HG02588 (cell line): ENCODE measurements around the gene PPM1H.

Experiments
- ATAC-seq: cut with Tn5 transposase; IDR thresholded peaks from one replicate; pipeline ENCODE4 v1.9.1; 2021; ENCODE audit warnings: mild to moderate bottlenecking, moderate library complexity; ENCODE audit not compliant: unreplicated experiment

Gene PPM1H

GRCh38 chr12:62657363-62657632, 277.7 kb downstream of the PPM1H start:
- ATAC-seq, result no peak

DNA sequence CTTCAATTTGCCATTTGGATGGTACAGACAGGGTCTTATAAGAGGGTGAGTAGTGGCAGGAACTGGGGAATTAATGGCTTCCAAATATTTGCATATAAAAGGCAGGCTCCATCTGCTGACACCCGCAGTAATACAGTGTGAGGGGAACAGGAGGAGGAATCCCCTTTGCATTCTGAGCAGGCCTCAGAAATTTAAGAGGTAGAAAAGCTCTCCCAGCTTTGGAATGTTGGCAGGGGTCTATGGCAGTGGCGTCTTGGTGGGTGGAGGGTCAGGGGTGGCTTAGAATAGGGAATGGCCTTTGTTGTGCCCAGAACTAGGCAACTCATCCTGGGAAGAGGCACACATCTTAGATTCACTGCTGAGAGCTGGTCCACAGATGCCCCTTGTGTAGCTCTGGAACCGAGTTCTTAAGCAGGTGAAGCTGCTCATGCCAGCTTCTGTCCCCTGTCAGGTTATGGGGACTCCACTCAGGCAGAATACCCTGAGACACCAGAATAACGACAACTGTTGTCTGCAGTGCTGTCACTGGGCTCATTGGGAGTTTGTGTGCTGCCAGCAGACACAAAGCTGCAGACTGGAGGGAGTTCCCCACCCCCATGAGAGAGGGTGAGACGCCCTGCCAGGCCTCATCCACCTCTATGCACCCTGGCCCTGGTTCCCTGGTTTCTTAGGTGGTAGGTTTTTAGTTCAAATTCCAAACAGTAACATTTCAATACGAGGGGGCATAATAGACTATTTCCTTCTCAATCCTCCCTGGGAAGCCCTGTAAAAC, 278.2 kb downstream of the PPM1H start:
- no peak for ATAC-seq

DNA sequence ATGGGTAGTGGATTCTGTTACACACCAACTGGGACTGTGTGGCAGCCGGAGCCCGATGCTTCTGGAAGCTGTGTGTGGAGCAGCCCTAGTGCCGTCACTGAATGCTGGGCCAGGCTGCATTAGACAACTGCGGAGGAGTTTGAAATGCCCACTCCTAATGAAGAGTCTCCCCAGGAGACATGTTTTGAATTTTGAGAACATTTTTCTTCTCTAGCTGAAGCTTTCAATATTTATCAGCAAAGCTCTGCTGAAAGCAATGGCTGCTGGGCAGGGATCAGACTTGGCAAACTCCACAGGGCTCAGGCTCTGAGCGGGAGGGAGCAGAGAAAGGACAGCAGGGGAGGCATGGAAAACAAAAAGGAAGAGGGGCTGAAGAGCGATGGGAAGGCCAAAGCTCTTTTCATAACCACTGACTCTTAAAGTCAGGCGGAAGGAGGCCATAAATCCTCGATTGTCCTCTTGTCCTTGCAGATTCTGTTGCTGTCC, 279.2 kb downstream of the PPM1H start:
- ATAC-seq, result no peak

- ATAC-seq, result no peak
Observed at GRCh38 chr12:62654326-62655241, 280.4 kb downstream of the PPM1H start.

DNA sequence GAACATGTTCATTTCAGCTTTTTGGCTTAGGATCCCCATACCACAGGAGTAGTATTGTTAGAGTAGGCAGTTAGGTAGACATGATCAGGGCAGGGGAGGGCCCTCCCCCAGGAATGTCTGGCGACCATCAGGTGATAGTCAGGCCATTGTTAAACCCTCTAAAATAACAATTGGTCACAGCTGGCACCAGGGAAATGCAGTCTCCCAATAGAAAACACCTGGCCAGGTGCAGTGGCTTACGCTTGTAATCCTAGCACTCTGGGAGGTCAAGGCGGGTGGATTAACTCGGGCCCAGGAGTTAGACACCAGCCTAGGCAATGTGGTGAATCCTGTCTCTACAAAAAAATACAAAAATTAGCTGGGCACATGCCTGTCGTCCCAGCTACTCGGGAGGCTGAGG, 281.2 kb downstream of the PPM1H start:
- no peak for ATAC-seq

DNA sequence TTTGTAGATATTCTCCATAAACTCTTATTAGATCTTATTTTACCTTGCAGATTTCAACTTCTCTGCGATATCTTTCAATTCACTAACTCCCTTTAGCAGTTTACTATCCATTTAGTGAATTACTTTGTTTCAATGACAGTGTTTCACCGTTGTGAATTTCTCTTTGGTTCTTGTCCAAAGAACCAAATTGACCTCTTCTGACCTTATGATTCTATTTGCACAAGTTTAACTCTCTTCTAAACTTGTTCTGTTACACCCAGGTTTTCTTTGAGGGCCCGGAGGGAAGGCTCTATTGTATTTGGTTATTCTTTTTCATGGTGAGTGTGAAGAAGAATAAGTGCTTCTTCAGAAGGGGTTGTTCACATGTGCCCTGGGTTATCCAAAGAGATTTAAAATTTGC, 281.6 kb downstream of the PPM1H start:
- ATAC-seq, result no peak

GRCh38 chr12:62651138-62651537, 283.8 kb downstream of the PPM1H start:
- ATAC-seq, result no peak

GRCh38 chr12:62649412-62650138, 285.4 kb downstream of the PPM1H start:
- no peak for ATAC-seq

DNA sequence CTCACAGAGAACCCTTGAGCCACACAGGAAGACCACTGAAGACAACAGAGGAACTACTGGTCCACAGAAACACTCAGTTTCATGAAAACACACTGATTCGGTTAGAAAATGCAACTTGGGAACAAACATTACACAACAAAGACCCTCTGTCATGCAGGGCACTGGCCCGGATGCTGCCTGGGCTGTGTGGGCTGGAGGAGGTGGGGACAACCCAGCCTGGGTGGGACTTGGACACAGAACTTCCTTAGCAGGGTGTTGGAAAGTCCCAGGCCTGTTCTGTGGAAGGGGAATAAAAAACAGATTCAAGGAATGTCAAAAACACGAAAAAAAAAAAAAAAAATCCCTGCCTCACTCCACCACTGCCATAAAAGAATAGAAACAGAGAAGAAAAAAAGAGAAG, 287.4 kb downstream of the PPM1H start:
- no peak for ATAC-seq

DNA sequence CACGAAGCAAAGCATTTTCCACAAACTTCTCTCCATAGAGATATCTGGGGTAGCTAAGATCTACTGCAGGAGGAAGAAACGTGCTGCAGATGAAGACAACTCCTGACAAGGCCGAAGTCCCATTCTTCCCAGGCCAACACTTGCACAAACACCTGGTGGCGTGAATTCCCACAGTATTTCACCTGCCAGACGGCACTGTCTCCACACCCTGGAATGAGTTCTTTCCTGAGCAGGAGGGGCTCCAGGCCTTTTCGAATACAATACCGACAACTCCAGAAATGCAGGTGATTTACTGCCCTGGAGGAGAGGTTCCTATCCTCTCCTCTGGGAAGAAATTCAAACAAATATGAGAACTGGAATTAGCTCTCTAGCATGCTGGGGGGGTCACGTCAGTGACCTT, 288.4 kb downstream of the PPM1H start:
- ATAC-seq, result no peak

GRCh38 chr12:62643486-62643885, 291.5 kb downstream of the PPM1H start:
- ATAC-seq, result no peak

- no peak for ATAC-seq
Observed at GRCh38 chr12:62642486-62642885, 292.5 kb downstream of the PPM1H start.

DNA sequence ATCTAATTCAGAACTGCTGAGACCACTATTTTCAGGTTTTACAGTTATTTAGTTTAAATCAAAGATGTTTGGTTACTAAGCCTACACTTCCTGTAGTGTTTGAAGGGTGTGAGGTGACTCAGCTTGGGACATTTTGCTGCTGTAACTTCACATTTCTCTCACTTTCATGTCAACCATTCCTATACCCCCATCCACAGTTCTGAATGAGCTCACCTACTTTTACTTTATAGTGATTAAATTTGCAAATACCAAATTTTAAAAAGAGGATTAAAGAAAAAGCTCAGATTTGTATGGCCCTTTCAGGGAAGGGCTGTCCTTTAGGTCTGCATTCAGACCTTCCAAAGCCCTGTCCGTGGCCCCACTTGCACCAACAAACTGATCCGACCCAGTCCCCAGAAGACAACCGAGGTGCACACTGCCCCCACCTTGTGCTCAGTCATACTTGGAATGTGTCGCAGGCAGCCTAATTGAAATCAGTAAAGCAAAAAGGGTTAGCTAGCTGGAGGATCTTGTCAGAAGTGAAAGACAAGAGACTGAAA, 294.0 kb downstream of the PPM1H start:
- peak; percentile 88 for ATAC-seq

DNA sequence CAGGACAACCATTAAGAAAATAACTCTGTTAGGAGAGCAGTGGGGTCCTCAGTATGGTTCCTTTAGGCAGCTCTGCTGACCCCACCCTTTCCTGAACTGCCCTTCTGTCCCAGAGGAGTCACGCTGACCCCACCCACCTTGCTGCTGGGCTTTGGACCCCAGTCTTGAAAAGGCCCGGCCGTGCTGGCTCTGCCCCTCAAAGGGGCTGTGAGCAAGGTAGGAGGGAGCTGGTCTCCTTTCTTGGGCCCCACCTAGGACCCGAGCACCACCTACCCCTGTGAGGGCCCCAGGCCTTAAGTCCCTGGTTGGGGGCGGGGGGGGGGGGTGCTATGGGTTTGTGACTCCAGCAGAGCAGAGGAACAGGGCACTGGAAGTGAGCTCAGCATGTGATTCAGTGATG, 297.3 kb downstream of the PPM1H start:
- ATAC-seq, result no peak

GRCh38 chr12:62635649-62636048, 299.3 kb downstream of the PPM1H start:
- ATAC-seq, result no peak

DNA sequence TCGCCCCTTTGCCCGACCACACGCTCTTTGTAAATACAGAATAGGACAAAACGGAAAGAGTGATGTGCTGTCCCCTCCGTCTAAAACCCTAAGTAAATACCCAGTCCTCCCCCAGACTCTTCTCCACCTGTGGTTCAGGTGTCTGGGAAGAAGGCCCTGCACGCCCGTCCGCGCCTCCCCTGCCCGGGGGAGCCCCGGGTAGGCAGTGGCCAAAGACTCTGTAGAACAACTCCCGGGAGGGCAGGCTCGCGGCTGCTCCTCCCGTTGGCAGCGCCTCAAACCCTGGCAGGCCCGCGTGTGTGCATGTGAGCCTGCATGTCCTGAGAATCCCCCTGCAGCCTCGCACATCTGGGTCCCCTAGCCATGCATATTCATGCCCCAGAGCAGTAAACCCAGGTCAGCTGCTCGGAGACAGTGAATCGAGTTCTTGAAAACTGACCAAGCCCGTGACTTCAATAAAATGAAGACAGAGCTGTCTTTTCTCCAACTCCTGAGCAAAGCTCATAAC, 302.5 kb downstream of the PPM1H start:
- ATAC-seq, result peak; percentile 40

DNA sequence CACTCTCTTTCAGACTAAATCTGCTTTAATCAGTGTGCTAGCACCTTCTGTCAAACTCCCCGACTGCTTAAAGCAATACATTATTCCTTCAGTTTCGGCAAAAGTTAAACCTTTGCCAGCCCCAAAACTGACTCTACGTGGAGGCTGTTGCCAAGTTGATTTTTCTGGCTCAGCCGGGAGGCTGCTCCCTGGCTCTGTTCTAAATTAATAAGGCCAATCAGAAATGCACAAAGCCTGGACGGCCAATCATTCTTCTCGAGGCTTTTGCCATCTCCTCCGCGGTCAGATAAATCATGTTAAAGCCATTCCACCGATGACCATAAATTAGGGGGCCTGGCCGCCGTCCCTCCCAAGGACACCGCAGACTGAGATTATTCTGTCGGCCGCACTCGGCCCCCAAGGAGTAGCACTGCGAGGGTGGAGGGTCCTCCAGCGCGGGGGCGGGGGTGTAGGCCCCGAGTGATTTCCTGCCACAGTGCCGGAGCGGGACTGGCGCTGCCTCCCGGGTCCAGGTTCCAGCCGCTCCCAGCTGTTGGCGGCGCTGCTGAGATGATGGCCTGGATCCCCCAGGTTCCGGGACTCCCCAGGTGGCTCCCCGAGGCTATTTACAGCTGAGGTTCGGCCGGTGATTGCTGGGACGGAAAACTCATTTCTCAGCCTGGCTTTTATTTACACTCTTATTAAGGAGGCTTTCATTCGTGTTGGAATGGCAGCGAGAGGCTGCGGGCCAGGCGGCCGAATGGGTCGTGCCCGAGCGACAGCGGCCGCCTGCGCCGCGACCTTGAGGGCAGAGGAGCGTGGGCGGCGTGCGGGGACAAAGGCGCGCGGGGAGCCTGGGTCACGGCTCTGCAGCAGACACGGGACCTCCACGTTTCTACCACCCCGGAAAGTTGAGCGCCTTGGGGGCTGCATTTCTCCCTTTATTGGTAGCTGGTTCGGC, 303.2 kb downstream of the PPM1H start:
- ATAC-seq, result peak; percentile 73

- no peak for ATAC-seq
Observed at GRCh38 chr12:62629971-62630739, 304.8 kb downstream of the PPM1H start.

DNA sequence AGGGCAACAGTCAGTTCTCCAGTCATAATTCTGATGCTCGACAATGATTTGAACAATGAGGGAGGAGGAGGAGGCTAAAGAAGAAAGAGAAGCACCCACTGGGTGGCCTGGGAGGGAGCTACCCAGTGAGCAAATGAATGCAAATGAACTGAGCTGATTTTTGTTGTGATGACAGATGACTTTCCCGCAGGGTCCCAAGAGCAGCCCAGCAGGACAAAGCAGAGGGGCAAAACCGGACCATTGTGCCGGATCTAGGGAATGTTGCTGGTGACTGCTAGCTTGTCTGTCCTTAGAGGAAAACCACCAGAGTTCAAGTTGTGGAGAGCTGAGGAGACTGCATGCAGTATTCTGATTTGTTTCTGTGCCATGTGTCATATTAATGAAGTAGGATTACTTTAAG, 305.5 kb downstream of the PPM1H start:
- ATAC-seq, result no peak
